ENCODE data around the gene GPR142. TPM values are rescaled to one million over a fixed set of nuclear protein-coding genes. Genes with fewer than 3 reads are reported as not detected.

GPR142 gene
- total RNA-seq, 1 donor from 2014 or later: not detected

DNA sequence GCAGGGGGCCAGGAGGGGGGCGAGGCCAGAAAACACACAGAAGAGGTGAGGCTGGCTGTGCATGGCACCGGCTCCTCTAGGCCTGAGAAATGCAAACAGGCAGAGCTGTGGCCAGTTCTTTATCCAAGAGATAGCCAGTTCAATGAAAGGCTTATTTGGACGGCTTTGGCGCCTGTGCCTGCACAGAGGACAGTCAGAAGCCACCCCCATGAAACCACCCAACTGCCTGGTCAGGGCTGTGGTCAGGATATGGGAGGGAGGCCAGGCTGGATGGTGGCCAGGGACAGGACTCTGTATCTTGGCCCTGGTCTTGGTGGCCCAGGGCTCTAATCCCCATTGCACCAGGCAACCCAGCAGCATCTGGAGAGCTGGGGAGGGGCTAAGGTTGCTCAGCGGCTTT, 40.1 kb downstream of the GPR142 start:
- DNase-seq (ENCODE audit: low spot score in 2 of 2, unreplicated experiment in 2 of 2): no peak
- H3K4me3 Mint-ChIP-seq: no peak overlapping the region
- no peak overlapping the region for H3K27ac Mint-ChIP-seq
- peaks cover 11% of the 10 kb centered on the region for H3K4me1 Mint-ChIP-seq
- TF ChIP-seq, protein P1, sequence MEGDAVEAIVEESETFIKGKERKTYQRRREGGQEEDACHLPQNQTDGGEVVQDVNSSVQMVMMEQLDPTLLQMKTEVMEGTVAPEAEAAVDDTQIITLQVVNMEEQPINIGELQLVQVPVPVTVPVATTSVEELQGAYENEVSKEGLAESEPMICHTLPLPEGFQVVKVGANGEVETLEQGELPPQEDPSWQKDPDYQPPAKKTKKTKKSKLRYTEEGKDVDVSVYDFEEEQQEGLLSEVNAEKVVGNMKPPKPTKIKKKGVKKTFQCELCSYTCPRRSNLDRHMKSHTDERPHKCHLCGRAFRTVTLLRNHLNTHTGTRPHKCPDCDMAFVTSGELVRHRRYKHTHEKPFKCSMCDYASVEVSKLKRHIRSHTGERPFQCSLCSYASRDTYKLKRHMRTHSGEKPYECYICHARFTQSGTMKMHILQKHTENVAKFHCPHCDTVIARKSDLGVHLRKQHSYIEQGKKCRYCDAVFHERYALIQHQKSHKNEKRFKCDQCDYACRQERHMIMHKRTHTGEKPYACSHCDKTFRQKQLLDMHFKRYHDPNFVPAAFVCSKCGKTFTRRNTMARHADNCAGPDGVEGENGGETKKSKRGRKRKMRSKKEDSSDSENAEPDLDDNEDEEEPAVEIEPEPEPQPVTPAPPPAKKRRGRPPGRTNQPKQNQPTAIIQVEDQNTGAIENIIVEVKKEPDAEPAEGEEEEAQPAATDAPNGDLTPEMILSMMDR (IDR thresholded peaks at IDR 0.05; ENCODE audit: unreplicated experiment): no peak
- H3K27me3 Mint-ChIP-seq (ENCODE audit: low read depth): no peaks in the 10 kb centered on the region
- peaks cover 5% of the 10 kb centered on the region for H3K9me3 Mint-ChIP-seq
- H3K36me3 Mint-ChIP-seq: no peaks in the 10 kb centered on the region

DNA sequence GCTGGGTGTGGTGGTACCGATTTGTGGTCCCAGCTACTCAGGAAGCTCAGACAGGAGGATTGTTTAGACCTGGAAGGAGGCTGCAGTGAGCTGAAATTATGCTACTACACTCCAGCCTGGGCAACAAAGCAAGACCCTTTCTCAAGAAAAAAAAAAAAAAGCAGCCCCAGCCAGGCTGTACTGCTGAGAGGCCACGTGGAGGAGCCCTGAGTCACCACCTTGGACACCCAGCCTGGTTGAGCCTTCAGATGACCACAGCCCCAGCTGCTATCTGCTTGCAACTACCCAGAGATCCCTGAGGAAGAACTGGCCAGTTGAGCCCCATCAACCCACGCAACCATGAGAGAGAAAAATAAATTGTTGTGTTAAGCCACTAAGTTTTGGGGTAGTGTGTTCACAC, 41.0 kb downstream of the GPR142 start:
- Mint-ChIP-seq H3K9me3 (peaks cover 5% of the 10 kb centered on the region), H3K4me1 (peaks cover 11% of the 10 kb centered on the region), H3K36me3 (no peaks in the 10 kb centered on the region), H3K27me3 (ENCODE audit: low read depth) (no peaks in the 10 kb centered on the region), H3K4me3 (no peak overlapping the region), H3K27ac (no peak overlapping the region)
- DNase-seq (ENCODE audit: low spot score in 2 of 2, unreplicated experiment in 2 of 2): no peak
- TF ChIP-seq, protein P1 (IDR thresholded peaks at IDR 0.05; ENCODE audit: unreplicated experiment): no peak

DNA sequence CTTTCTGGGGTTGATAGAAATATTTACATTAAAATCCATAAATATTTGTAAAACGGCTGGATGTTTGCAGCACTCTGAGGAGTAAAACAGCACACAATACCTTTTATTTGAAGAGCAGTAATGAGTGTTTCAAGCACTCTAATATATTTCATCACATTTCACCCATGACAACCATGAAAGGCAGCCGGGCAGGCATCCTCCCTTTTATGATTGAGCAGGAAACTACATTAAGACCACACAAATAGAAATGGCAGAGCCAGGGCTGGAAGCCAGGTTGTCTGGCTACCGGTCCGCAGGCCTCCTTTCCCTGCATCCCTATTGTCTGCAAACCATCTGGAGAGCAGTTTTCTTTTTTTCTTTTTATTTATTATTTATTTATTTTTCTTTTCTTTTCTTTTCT, 41.5 kb downstream of the GPR142 start:
- Mint-ChIP-seq H3K4me3 (no peak overlapping the region), H3K27ac (no peak overlapping the region), H3K4me1 (peaks cover 9% of the 10 kb centered on the region), H3K27me3 (ENCODE audit: low read depth) (no peaks in the 10 kb centered on the region), H3K9me3 (peaks cover 5% of the 10 kb centered on the region), H3K36me3 (no peaks in the 10 kb centered on the region)
- TF ChIP-seq, protein P1 (IDR thresholded peaks at IDR 0.05; ENCODE audit: unreplicated experiment): no peak
- DNase-seq (ENCODE audit: low spot score in 2 of 2, unreplicated experiment in 2 of 2): no peak

DNA sequence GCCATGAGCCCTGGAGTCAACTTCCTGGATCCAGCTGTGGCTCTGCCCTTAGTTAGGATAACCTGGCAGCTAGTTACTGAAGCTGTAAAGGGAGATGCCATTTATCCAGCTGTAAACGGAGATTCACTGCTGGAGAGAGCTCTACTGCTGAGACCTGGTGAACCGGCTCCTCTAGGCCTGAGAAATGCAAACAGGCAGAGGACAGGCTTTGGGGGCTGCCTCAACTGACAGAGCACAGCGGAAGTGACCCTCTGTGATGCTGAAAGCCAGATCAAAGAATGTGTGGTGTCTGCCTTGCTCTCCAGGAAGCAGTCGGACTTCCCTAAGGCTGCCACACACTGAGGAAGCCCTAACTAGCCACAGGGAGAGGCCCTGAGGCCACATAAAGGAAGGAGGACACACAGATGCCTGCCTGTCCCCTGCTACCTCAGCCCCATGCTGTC, 42.7 kb downstream of the GPR142 start:
- no peaks in the 10 kb centered on the region for H3K36me3 Mint-ChIP-seq
- no peak overlapping the region for H3K27ac Mint-ChIP-seq
- TF ChIP-seq, protein P1 (IDR thresholded peaks at IDR 0.05; ENCODE audit: unreplicated experiment): no peak
- peaks cover 5% of the 10 kb centered on the region for H3K9me3 Mint-ChIP-seq
- no peak for DNase-seq (ENCODE audit: low spot score in 2 of 2, unreplicated experiment in 2 of 2)
- H3K4me3 Mint-ChIP-seq: no peak overlapping the region
- H3K4me1 Mint-ChIP-seq: no peaks in the 10 kb centered on the region
- H3K27me3 Mint-ChIP-seq (ENCODE audit: low read depth): no peaks in the 10 kb centered on the region

DNA sequence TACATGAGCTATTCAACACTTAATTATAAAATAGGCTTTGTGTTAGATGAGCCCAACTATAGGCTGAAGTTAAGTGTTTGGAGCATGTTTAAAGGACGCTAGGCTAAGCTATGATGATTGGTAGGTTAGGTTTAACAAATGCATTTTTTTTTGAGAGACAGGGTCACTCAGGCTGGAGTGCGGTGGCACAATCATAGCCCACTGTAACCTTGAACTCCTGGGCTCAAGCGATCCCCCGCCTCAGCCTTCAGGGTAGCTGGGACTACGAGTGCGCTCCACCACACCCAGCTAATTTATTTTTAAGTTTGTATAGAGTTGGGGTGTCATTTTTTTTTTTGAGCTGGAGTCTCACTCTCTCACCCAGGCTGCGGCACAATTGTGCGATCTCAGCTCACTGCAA, 45.3 kb downstream of the GPR142 start:
- no peak for DNase-seq (ENCODE audit: low spot score in 2 of 2, unreplicated experiment in 2 of 2)
- no peak overlapping the region for H3K27ac Mint-ChIP-seq
- H3K27me3 Mint-ChIP-seq (ENCODE audit: low read depth): peaks cover 2% of the 10 kb centered on the region
- TF ChIP-seq, protein P1 (IDR thresholded peaks at IDR 0.05; ENCODE audit: unreplicated experiment): no peak
- H3K36me3 Mint-ChIP-seq: no peaks in the 10 kb centered on the region
- peaks cover 5% of the 10 kb centered on the region for H3K9me3 Mint-ChIP-seq
- H3K4me3 Mint-ChIP-seq: no peak overlapping the region
- H3K4me1 Mint-ChIP-seq: no peaks in the 10 kb centered on the region

DNA sequence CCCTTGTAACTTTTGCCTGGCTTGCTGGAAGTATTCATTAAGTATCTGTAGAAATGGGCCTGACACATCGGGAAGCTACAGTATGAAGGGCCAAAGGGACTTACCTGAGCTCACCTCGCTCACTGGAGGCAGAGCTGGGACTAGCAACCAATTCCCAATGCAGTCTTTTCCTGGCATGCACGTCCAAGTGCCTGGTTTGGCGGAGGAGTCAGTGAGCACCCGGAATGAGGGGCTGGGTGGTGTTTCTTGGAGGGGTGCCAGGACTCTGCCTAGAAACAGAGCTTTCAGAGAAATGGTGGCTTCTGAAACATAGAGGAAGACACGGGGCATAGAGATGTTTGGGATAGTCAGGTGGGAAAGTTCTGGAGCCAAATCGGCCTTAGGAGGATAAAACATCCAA, 46.2 kb downstream of the GPR142 start:
- TF ChIP-seq, protein P1 (IDR thresholded peaks at IDR 0.05; ENCODE audit: unreplicated experiment): no peak
- Mint-ChIP-seq H3K4me3 (no peak overlapping the region), H3K36me3 (no peaks in the 10 kb centered on the region), H3K27me3 (ENCODE audit: low read depth) (peaks cover 6% of the 10 kb centered on the region), H3K4me1 (peaks cover under 1% of the 10 kb centered on the region), H3K9me3 (peaks cover 5% of the 10 kb centered on the region), H3K27ac (no peak overlapping the region)
- DNase-seq (ENCODE audit: low spot score in 2 of 2, unreplicated experiment in 2 of 2): no peak

Data from mesothelial cell of epicardium (in vitro differentiated cells).